Measurements from ENCODE around the gene MYH2.
"Not testable (repeated sequence)": the region's sequence is repeated elsewhere in the genome, so short reads cannot be mapped to it uniquely, and the experiment has no call there.

MYH2 gene

GRCh38 chr17:10549096-10549842 is at the start of gene MYH2:
Gene MYH2, minus strand, starts transcription at chr17:10549658. Its CDS starts 1,738 bp downstream, at chr17:10547920.
- DNase-seq, result no peak

- DNase-seq, result no peak
Observed at GRCh38 chr17:10598621-10599020, 49.2 kb upstream of the MYH2 start.

GRCh38 chr17:10589553-10590145 is 40.2 kb upstream of the MYH2 start:
- no peak for DNase-seq

- DNase-seq, result no peak
Observed at GRCh38 chr17:10585529-10585928, 36.1 kb upstream of the MYH2 start.

GRCh38 chr17:10583834-10584233 is 34.4 kb upstream of the MYH2 start:
- no peak for DNase-seq

GRCh38 chr17:10579270-10579669 is 29.8 kb upstream of the MYH2 start:
- no peak for DNase-seq

- no peak for DNase-seq
Observed at GRCh38 chr17:10574324-10574723, 24.9 kb upstream of the MYH2 start.

- DNase-seq, result no peak
Observed at GRCh38 chr17:10563991-10564660, 14.7 kb upstream of the MYH2 start.

GRCh38 chr17:10558049-10558448 is 8.6 kb upstream of the MYH2 start:
- no peak for DNase-seq

GRCh38 chr17:10557422-10557821 is 8.0 kb upstream of the MYH2 start:
- DNase-seq, result no peak

- no peak for DNase-seq
Observed at GRCh38 chr17:10556301-10557005, 7.0 kb upstream of the MYH2 start.

GRCh38 chr17:10550014-10550413 is 556 bp upstream of the MYH2 start:
- no peak for DNase-seq

GRCh38 chr17:10547351-10547750 is 2.1 kb downstream of the MYH2 start:
- no peak for DNase-seq

- DNase-seq, result not testable (repeated sequence)
Observed at GRCh38 chr17:10543486-10543885, 6.0 kb downstream of the MYH2 start.

- not testable (repeated sequence) for DNase-seq
Observed at GRCh38 chr17:10541179-10541578, 8.3 kb downstream of the MYH2 start.

- DNase-seq, result no peak
Observed at GRCh38 chr17:10532026-10532425, 17.4 kb downstream of the MYH2 start.

GRCh38 chr17:10527419-10527818 is 22.0 kb downstream of the MYH2 start:
- DNase-seq, result no peak

- no peak for DNase-seq
Observed at GRCh38 chr17:10526517-10526916, 22.9 kb downstream of the MYH2 start.

GRCh38 chr17:10523064-10523463 is 26.4 kb downstream of the MYH2 start:
- no peak for DNase-seq

- no peak for DNase-seq
Observed at GRCh38 chr17:10521949-10522348, 27.5 kb downstream of the MYH2 start.

- DNase-seq, result no peak
Observed at GRCh38 chr17:10518271-10519037, 31.0 kb downstream of the MYH2 start, which contains the start of gene MYH1. Gene MYH1, minus strand, starts transcription at chr17:10518542. Its CDS starts 1,900 bp downstream, at chr17:10516642.

GRCh38 chr17:10516638-10517037 is 32.8 kb downstream of the MYH2 start:
- DNase-seq, result no peak

- DNase-seq, result no peak
Observed at GRCh38 chr17:10516065-10516464, 33.4 kb downstream of the MYH2 start.
